ENCODE data around the gene FAM229A.

FAM229A gene

GRCh38 chr1:32346532-32347157, 15.6 kb downstream of the FAM229A start:
- no peak for DNase-seq (ENCODE audit: low read depth)

- DNase-seq (ENCODE audit: low read depth) = no peak
Observed at GRCh38 chr1:32345289-32345827, 16.9 kb downstream of the FAM229A start.

DNA sequence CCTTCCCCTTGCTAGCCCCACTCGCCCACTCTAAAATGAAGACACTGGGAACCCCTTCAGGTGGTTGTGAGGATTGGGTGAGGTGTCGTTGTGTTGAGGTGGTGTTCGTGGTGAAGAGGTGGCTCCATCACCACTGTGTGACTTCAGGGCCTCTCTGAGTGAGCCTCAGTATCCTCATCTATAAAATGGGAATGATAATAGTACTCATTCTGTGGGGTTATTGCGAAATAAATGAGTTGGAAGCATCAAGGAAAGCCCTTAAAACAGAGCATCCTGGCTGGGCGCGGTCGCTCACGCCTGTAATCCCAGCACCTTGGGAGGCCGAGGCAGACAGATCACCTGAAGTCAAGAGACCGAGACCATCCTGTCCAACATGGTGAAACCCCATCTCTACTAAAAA, 19.6 kb downstream of the FAM229A start:
- DNase-seq (ENCODE audit: low read depth) = no peak

- no peak for DNase-seq (ENCODE audit: low read depth)
Observed at GRCh38 chr1:32341971-32342370, 20.3 kb downstream of the FAM229A start.

DNA sequence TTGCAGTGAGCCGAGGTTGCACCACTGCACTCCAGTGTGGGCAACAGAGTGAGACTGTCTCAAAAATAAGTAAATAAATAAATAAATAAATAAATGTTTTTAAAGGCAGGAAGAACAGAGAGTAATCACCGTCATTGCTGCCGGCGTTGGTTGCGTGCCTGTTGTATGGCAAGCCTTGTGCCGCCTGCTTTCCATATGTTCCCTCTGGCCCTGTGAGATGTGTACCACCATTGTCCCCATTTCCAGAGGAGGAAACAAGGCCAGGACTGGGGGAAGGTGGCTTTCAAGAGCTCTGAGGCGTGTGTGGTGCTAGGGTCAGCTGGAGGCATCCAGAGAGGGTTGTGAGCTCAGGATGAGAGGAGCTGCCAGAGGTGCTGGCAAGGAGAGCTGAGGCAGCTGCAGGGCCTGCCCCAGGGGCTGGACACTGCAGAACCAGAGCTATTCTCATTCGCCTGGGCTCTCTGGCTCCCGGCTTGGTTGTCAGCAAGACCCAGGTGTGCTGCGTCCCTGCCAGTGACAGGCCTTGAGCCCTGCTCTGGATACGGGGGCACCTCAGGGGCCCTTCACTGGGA, 21.0 kb downstream of the FAM229A start:
- DNase-seq (ENCODE audit: low read depth) = no peak

GRCh38 chr1:32339363-32339978, 22.8 kb downstream of the FAM229A start:
- DNase-seq (ENCODE audit: low read depth) = no peak

- DNase-seq (ENCODE audit: low read depth) = no peak
Observed at GRCh38 chr1:32338637-32339145, 23.6 kb downstream of the FAM229A start.

DNA sequence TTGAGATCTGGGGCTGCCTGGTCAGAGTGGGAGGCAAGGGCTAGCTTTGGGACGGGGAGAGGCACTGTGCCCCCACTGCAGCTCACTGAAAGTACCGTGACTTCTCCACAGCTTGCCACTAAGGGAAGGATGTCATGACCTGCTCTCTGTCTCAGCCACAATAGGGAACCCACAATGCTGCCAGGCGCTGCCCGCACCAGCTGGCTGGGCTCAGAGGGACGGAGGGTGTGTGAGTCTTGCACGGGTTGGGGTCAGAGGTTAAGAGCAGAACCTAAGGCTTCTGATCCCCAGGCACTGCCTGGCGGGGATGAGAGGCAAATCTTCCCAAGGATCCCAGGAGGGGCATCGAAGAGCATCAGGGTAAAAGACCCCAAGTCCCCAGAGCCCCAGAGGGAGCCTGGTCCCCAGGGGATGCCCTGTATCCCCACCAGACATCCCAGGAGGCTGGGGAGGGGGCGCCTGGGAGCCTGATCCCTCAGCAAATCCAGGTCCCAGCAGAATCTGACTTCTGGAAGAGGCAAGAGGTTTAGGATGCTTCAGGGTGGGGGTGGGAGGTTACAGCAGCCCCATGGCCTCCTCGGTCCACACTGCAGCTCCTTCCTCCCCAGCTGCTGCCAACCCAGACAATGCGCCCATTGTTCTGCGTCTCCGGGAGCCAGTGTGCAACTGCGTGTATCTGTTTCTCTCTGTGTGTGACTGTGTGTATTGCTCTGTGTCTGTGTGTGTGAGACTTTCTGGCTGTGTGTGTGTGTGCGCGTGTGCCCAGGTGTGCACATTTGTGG, 24.2 kb downstream of the FAM229A start:
- DNase-seq (ENCODE audit: low read depth) = no peak

- no peak for DNase-seq (ENCODE audit: low read depth)
Observed at GRCh38 chr1:32336963-32337675, 25.2 kb downstream of the FAM229A start.

- no peak for DNase-seq (ENCODE audit: low read depth)
Observed at GRCh38 chr1:32336591-32336932, 25.7 kb downstream of the FAM229A start.

DNA sequence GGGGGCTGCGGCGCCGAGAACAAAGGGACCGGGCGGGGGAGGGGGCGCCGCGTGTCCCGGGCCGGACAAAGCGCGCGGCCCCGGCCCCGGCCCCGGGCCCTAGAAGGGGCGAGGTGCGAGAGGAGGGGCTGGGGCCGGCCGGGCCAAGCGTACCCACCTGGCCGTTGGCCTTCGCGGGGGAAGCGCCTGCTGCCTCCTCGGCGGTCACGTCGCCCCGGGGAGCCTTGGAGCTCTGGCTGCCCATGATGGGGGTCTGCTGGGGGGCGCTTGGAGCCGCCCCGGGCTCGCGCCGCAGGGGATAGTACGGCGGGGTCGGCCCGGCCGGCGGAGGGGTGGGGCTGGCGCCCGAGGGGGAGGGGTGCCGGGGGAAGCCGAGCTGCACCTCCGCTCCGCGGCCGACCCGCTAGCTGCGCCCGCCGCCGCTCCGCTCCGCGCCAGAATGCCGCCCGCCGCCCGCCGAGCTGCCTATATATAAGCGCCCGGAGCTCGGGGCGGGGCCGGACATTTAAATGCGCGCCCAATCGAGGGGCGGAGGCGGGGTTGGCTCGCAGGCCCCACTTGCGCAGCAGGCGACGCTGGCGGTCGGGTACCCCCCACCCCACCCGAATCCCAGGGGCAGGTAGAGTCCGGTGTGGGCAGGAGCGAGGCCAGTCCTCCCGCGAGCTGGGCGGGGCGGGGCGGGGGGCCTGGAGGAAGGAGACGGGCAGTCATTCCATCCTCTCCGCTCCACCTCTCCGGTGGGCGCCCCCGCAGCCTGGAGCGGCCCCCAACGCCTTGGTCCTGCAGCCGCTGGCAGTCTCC, 26.3 kb downstream of the FAM229A start, which contains the start of gene MARCKSL1:
Gene MARCKSL1, minus strand, starts transcription at position 444 of the 801 bp plus-strand sequence. Its CDS starts 200 bp downstream, at position 244.
- peak; percentile 81 for DNase-seq (ENCODE audit: low read depth)

- DNase-seq (ENCODE audit: low read depth) = no peak
Observed at GRCh38 chr1:32335535-32335789, 26.8 kb downstream of the FAM229A start.

- DNase-seq (ENCODE audit: low read depth) = peak; percentile 44
Observed at GRCh38 chr1:32334864-32335534, 27.3 kb downstream of the FAM229A start.

DNA sequence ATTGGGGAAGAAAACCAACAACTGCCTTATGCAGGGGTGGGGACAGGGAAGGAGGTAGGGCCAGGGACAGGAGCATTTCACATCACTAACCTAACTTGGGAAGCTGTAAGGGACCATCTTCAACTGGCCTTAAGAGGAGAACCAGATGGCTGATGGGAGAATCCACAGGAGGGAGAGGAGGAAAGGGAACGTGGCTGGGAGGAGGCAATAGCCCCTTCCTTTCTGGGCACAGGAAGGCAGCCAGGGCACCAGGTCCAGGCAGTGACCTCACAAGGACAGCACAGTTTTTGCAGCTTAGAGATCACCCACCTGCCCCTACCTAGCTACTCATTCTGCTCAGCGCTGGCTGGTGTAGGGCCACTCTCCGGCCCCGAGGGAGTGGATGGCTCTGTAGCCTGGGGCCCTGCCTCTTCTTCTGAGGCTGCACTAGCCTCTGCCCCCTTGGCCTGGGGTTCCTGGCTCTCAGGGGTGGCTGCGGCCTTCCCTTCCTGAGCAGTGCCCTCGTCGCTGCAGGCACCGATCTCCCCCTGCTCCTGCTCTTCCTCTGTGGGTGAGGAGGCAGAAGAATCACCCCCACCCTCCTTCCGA, 27.9 kb downstream of the FAM229A start:
- DNase-seq (ENCODE audit: low read depth) = no peak

- DNase-seq (ENCODE audit: low read depth) = no peak
Observed at GRCh38 chr1:32333251-32333963, 28.9 kb downstream of the FAM229A start.

DNA sequence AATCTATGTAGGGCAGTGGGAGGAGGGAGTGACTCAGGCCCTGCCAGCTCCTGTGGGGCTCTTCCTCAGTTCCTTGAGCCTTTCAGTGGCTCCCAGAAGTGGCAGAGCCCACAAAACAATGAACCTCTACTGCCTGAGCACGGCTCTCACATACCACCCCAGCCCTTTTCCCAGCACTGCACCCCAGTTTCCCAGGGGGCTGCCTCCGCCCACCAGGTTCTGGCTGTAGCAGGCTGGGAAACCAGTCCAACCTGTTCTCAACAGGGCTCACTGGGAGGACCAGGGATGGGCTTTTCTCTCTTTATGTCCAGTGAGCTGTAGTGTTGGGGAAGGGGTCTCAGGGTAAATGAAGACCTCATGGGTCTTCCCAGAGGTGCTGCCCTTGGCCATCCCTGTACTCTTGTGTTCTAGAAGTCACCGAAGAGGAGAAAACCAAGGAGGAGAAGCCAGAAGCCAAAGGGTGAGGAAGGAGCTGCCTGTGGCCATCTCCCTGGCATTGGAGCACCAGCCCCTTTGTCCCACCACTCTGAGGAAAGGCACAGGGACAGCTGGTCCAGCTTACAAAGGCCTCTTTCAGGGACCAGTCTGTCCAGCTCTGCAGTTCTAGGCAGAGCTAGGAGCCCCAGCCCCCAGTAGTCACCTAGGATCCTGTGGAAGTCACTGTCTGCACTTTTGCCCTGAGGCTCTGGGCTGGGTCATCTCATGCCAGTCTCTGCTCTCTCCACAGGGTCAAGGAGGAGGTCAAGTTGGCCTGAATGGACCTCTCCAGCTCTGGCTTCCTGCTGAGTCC, 29.8 kb downstream of the FAM229A start:
- no peak for DNase-seq (ENCODE audit: low read depth)

DNA sequence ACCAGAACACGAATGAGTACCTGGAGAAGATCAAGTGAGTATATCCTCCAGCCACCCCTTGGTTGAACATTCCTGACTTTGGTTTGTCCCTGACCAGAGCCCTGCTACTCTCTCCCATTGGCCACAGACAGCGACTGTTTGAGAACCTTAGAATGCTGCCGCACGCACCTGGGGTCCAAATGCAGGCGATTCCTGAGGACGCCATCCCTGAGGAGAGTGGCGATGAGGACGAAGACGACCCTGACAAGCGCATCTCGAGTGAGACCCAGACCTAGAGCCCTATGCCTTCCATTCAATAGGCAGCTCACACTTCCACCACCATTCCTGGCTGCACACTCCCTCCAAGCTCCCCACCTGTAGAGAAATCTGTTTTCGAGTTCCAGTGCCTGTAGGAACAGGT, 30.7 kb downstream of the FAM229A start:
- DNase-seq (ENCODE audit: low read depth) = no peak

- DNase-seq (ENCODE audit: low read depth) = no peak
Observed at GRCh38 chr1:32330558-32331151, 31.6 kb downstream of the FAM229A start.
